ENCODE measurements around the gene RALGAPB.

GRCh38 chr20:38501858-38502436 is 29.3 kb downstream of the RALGAPB start:
- TF ChIP-seq ZFP37 (tag by site-specific recombination; IDR thresholded peaks at IDR 0.05), result no peak
- TF ChIP-seq CTCF (tag by site-specific recombination; IDR thresholded peaks at IDR 0.05), result no peak
- TF ChIP-seq, protein P1, sequence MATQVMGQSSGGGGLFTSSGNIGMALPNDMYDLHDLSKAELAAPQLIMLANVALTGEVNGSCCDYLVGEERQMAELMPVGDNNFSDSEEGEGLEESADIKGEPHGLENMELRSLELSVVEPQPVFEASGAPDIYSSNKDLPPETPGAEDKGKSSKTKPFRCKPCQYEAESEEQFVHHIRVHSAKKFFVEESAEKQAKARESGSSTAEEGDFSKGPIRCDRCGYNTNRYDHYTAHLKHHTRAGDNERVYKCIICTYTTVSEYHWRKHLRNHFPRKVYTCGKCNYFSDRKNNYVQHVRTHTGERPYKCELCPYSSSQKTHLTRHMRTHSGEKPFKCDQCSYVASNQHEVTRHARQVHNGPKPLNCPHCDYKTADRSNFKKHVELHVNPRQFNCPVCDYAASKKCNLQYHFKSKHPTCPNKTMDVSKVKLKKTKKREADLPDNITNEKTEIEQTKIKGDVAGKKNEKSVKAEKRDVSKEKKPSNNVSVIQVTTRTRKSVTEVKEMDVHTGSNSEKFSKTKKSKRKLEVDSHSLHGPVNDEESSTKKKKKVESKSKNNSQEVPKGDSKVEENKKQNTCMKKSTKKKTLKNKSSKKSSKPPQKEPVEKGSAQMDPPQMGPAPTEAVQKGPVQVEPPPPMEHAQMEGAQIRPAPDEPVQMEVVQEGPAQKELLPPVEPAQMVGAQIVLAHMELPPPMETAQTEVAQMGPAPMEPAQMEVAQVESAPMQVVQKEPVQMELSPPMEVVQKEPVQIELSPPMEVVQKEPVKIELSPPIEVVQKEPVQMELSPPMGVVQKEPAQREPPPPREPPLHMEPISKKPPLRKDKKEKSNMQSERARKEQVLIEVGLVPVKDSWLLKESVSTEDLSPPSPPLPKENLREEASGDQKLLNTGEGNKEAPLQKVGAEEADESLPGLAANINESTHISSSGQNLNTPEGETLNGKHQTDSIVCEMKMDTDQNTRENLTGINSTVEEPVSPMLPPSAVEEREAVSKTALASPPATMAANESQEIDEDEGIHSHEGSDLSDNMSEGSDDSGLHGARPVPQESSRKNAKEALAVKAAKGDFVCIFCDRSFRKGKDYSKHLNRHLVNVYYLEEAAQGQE (tag by site-specific recombination; IDR thresholded peaks at IDR 0.05), result no peak
- no peak for TF ChIP-seq ZNF112 (tag by site-specific recombination; IDR thresholded peaks at IDR 0.05)
- no peak for TF ChIP-seq ZSCAN16 (tag by site-specific recombination; IDR thresholded peaks at IDR 0.05)
- no peak for TF ChIP-seq ZNF585B (tag by site-specific recombination; IDR thresholded peaks at IDR 0.05)

Measured in HEK293 (cell line).